ENCODE measurements around the gene B4GALNT1. TPM values are rescaled to one million over a fixed set of nuclear protein-coding genes. Genes with fewer than 3 reads are reported as not detected.
"Not testable (repeated sequence)": the region's sequence is repeated elsewhere in the genome, so short reads cannot be mapped to it uniquely, and the experiment has no call there.

B4GALNT1 gene
- total RNA-seq, 8 experiments from 2014 or later, result 0.61 to 34.3 (median 19.4) TPM

DNA sequence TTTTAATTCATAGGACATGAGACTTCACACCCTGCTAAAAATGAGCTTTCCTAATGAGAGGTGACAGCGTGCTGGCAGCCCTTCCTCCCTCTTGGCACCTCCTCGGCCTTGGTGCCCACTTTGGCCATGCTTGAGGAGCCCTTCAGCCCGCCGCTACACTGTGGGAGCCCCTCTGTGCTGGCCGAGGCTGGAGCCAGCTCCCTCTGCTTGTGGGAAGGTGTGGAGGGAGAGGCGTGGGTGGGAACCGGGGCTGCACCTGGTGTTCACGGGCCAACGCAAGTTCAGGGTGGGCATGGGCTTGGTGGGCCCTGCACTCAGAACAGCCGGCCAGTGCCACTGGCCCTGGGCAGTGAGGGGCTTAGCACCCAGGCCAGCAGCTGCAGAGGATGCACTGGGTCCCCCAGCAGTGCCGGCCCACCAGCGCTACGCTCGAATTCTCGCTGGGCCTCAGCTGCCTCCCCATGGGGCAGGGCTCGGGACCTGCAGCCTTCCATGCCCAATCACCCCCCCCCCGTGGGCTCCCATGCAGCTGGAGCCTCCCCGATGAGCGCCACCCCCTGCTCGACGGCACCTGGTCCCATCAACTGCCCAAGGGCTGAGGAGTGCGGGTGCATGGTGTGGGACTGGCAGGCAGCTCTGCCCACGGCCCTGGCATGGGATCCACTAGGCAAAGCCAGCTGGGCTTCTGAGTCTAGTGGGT lies 22.7 kb upstream of the B4GALNT1 start:
- 0 to 100% (median 60%) methylated on average over 1 to 5 of the region's 23 CpGs; no CpG with 5 or more reads in 4 of the 10 experiments for WGBS, 10 experiments
- no peak overlapping the region for H3K27ac ChIP-seq
- no peaks in the 10 kb centered on the region for H3K4me1 ChIP-seq (replicated peaks in 1 of 2)
- in situ Hi-C loops (cut with MboI; ENCODE audit: low pct_unique_long_range_greater_than_20kb in 2 of 9, low sequenced_read_pairs in 9 of 9, unreplicated experiment in 9 of 9), result no loop called here
- H3K4me3 ChIP-seq, result no peak overlapping the region
- no peak for ATAC-seq (replicated peaks in 6 of 8)

DNA sequence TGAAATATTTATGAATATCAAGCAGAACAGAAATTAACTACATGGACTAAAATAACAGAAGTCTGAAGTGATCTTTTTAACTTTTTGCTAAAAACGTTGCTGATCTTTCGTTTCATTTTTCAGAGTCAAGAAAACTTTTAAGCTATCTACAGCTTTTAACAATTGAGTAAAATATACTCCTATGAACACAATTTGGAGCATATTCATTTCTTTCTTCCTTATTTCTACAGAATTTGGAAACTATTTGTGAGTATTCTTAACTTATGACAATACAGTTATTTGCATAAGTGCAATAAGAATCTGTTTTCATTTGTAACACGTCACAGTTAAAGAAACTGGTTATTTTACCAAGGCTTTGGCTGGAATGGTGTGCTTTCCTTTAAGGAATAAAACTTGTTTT lies 21.0 kb upstream of the B4GALNT1 start:
- no peak for ATAC-seq (replicated peaks in 6 of 8)
- 11 to 66% (median 36%) methylated on average over 2 to 3 of the region's 3 CpGs for WGBS, 10 experiments
- in situ Hi-C loops (cut with MboI; ENCODE audit: low pct_unique_long_range_greater_than_20kb in 2 of 9, low sequenced_read_pairs in 9 of 9, unreplicated experiment in 9 of 9), result no loop called here

GRCh38 chr12:57646659-57647049 lies 13.7 kb upstream of the B4GALNT1 start:
- H3K4me3 ChIP-seq; in situ Hi-C loops (cut with MboI; ENCODE audit: low pct_unique_long_range_greater_than_20kb in 2 of 9, low sequenced_read_pairs in 9 of 9, unreplicated experiment in 9 of 9); H3K4me1 ChIP-seq (replicated peaks in 1 of 2); H3K27ac ChIP-seq; ATAC-seq (replicated peaks in 6 of 8): not testable (repeated sequence)
- no CpG with 5 or more reads among the region's 15 CpGs for WGBS, 10 experiments

More for the DNA sequence above, 21.0 kb upstream of the B4GALNT1 start:
- H3K4me1 ChIP-seq (replicated peaks in 1 of 2), result no peaks in the 10 kb centered on the region
- H3K4me3 ChIP-seq, result no peak overlapping the region
- no peak overlapping the region for H3K27ac ChIP-seq

DNA sequence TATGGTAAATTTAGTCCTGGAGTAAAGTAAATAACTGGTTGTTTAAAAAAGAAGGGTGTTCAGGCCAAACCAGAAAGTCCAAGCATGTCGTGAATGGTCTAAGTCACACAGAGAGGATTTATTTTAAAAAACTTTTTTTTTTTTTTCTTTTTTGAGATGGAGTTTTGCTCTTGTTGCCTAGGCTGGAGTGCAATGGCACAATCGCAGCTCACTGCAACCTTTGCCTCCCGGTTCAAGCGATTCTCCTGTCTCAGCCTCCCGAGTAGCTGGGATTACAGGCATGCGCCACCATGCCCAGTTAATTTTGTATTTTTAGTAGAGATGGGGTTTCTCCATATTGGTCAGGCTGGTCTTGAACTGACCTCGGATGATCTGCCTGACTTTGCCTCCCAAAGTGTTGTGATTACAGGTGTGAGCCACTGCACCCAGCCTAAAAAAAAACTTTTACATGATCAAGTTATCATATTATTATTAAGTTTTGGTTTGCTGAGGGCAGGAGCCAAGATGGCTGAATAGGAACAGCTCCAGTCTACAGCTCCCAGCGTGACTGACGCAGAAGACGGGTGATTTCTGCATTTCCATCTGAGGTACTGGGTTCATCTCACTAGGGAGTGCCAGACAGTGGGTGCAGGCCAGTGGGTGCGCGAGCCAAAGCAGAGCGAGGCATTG lies 13.1 kb upstream of the B4GALNT1 start:
- ATAC-seq (replicated peaks in 6 of 8); in situ Hi-C loops (cut with MboI; ENCODE audit: low pct_unique_long_range_greater_than_20kb in 2 of 9, low sequenced_read_pairs in 9 of 9, unreplicated experiment in 9 of 9); H3K4me3 ChIP-seq; H3K4me1 ChIP-seq (replicated peaks in 1 of 2); H3K27ac ChIP-seq: not testable (repeated sequence)
- 9 to 53% (median 38%) methylated on average over 2 to 8 of the region's 13 CpGs; no CpG with 5 or more reads in 1 of the 10 experiments for WGBS, 10 experiments

- no peak for ATAC-seq (replicated peaks in 6 of 8)
- Histone ChIP-seq H3K27ac (no peak overlapping the region), H3K4me1 (replicated peaks in 1 of 2) (no peaks in the 10 kb centered on the region), H3K4me3 (no peak overlapping the region)
- in situ Hi-C loops (cut with MboI; ENCODE audit: low pct_unique_long_range_greater_than_20kb in 2 of 9, low sequenced_read_pairs in 9 of 9, unreplicated experiment in 9 of 9), result no loop called here
- 0 to 65% (median 43%) methylated on average over 1 to 4 of the region's 5 CpGs; no CpG with 5 or more reads in 1 of the 10 experiments for WGBS, 10 experiments
Measured at GRCh38 chr12:57641699-57642442, 8.9 kb upstream of the B4GALNT1 start.

DNA sequence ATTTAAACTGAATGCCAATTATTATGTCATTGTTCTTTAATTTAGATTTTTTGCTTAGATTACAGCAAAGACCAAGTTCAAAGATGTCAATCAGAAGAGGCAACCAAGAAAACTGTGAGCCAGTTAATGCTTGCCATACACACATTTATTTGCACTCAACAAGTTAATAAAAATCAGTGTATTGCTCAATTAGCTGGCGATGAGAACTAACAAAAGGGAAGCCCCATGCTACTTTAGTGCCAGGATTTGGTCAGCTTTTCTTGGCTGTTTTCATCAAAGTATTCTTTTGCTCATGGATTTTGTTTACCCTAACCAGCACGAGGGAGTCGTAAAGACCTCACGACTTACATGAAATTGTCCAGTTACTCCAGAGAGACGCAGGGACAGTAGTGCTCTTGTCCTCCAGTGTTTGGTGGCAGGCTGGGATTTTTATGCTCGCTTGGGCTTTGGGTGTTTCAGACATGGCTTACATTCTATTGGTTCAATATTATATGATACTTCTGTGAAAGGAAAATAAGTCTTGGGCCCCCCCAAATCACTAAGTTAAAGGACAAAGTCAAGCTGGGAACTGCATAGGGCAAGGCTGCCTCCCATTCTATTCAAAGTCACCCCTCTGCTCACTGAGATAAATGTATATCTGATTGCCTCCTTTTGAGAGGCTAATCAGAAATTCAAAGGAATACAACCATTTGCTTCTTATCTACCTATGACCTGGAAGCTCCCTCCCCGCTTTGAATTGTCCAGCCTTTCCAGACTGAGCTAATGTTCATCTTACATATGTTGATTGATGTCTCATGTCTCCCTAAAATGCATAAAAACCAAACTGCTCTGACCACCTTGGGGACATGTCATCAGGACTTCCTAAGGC lies 7.4 kb upstream of the B4GALNT1 start:
- Histone ChIP-seq H3K4me3 (no peak overlapping the region), H3K27ac (no peak overlapping the region), H3K4me1 (replicated peaks in 1 of 2) (no peaks in the 10 kb centered on the region)
- in situ Hi-C loops (cut with MboI; ENCODE audit: low pct_unique_long_range_greater_than_20kb in 2 of 9, low sequenced_read_pairs in 9 of 9, unreplicated experiment in 9 of 9), result no loop called here
- no peak for ATAC-seq (replicated peaks in 6 of 8)
- 0 to 80% (median 58%) methylated on average over 1 to 7 of the region's 7 CpGs for WGBS, 10 experiments

- no peak for ATAC-seq (replicated peaks in 6 of 8)
- Histone ChIP-seq H3K4me3 (no peak overlapping the region), H3K4me1 (replicated peaks in 1 of 2) (peaks cover 0 to 5% of the 10 kb centered on the region in 2 donors), H3K27ac (no peak overlapping the region)
- in situ Hi-C loops (cut with MboI; ENCODE audit: low pct_unique_long_range_greater_than_20kb in 2 of 9, low sequenced_read_pairs in 9 of 9, unreplicated experiment in 9 of 9), result loop anchor here in 1 of 9 experiments (10.0 kb wide), 1 partner anchor 57 kb away; the partner anchor contains the start of gene OS9
- 0 to 83% (median 60%) methylated on average over 1 to 2 of the region's 3 CpGs; no CpG with 5 or more reads in 5 of the 10 experiments for WGBS, 10 experiments
Measured at GRCh38 chr12:57638096-57638495, 5.1 kb upstream of the B4GALNT1 start.

GRCh38 chr12:57637364-57637763 lies 4.4 kb upstream of the B4GALNT1 start:
- Histone ChIP-seq H3K4me3 (no peak overlapping the region), H3K27ac (no peak overlapping the region), H3K4me1 (replicated peaks in 1 of 2) (peaks cover 0 to 5% of the 10 kb centered on the region in 2 donors)
- 20 to 100% (median 69%) methylated on average over 1 to 3 of the region's 3 CpGs for WGBS, 10 experiments
- in situ Hi-C loops (cut with MboI; ENCODE audit: low pct_unique_long_range_greater_than_20kb in 2 of 9, low sequenced_read_pairs in 9 of 9, unreplicated experiment in 9 of 9), result loop anchor here in 1 of 9 experiments (10.0 kb wide), 1 partner anchor 57 kb away; the partner anchor contains the start of gene OS9
- no peak for ATAC-seq (replicated peaks in 6 of 8)

GRCh38 chr12:57636731-57637130 lies 3.7 kb upstream of the B4GALNT1 start:
- H3K4me1 ChIP-seq (replicated peaks in 1 of 2); H3K4me3 ChIP-seq; H3K27ac ChIP-seq; ATAC-seq (replicated peaks in 6 of 8): not testable (repeated sequence)
- 60 to 100% (median 84%) methylated on average over 3 to 9 of the region's 9 CpGs for WGBS, 10 experiments
- in situ Hi-C loops (cut with MboI; ENCODE audit: low pct_unique_long_range_greater_than_20kb in 2 of 9, low sequenced_read_pairs in 9 of 9, unreplicated experiment in 9 of 9), result loop anchor here in 1 of 9 experiments (10.0 kb wide), 1 partner anchor 58 kb away; the partner anchor contains the start of gene OS9

DNA sequence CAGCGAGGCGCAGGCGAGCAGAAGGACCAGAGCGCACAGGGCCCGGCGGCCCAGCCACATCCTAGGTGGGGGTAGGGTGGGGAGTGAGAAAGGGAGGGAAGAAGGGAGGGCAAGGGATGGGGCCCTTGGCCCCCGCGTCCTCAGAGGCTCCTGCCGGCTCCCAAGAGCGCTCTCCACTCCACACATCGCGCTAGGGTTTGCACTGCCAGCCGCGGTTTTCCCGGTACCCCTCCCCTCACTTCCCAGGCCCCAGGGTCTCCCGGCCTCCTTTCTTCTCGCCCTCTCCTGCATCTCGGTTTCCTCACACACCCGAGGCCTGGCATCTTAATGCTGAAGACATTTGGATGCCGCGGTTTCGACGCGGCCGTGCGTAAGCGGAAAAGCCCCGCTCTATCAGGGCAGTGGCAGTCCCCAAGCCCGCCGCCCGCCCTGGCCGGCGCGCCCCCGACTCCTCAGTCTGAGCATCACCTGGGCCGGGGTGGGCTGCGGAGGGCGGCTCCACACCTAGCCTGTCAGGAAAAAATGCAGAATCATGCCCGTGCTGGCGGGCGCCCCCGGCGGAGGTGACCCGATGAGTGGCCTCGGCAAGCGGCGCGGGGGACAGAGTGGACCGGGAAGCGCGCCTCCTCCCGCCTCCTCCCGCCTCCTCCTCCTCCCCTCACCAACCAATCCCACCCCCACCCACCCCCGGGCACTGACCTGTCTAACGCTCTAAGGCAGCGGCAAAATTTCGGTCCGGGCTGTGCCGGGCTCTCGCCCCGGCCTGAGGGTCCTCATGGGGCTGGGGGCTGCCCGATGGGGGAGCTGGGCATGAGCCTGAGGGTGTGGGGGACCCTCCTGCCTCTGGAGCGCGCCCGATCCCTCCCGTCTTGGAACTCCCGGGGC lies 686 bp downstream of the B4GALNT1 start:
- 0 to 20% methylated on average over 1 to 2 of the region's 67 CpGs; no CpG with 5 or more reads in 8 of the 10 experiments for WGBS, 10 experiments
- Histone ChIP-seq H3K27ac (peak overlapping the region; percentile 69 to 83), H3K4me3 (peak overlapping the region; percentile 48 to 83 (median 74)), H3K4me1 (replicated peaks in 1 of 2) (peaks cover 10 to 14% of the 10 kb centered on the region in 2 donors)
- in situ Hi-C loops (cut with MboI; ENCODE audit: low pct_unique_long_range_greater_than_20kb in 2 of 9, low sequenced_read_pairs in 9 of 9, unreplicated experiment in 9 of 9), result loop anchor here in 1 of 9 experiments (10.0 kb wide), 1 partner anchor 62 kb away; the partner anchor contains the start of gene OS9
- peak; percentile 28 to 73 (median 68) for ATAC-seq (replicated peaks in 6 of 8)

GRCh38 chr12:57631566-57632072 lies 1.4 kb downstream of the B4GALNT1 start:
- peaks cover 10 to 14% of the 10 kb centered on the region in 2 donors for H3K4me1 ChIP-seq (replicated peaks in 1 of 2)
- ATAC-seq (replicated peaks in 6 of 8), result peak in 2 of 8 experiments; percentile 3 to 7
- 0% methylated on average over 1 to 6 of the region's 26 CpGs; no CpG with 5 or more reads in 8 of the 10 experiments for WGBS, 10 experiments
- in situ Hi-C loops (cut with MboI; ENCODE audit: low pct_unique_long_range_greater_than_20kb in 2 of 9, low sequenced_read_pairs in 9 of 9, unreplicated experiment in 9 of 9), result loop anchor here in 1 of 9 experiments (10.0 kb wide), 1 partner anchor 63 kb away; the partner anchor contains the start of gene OS9
- peak overlapping the region; percentile 48 to 83 (median 74) for H3K4me3 ChIP-seq
- peak overlapping the region; percentile 69 to 83 for H3K27ac ChIP-seq

Data from motor neuron (in vitro differentiated cells).